ENCODE data around the gene TP53I11.

The TP53I11 gene

DNA sequence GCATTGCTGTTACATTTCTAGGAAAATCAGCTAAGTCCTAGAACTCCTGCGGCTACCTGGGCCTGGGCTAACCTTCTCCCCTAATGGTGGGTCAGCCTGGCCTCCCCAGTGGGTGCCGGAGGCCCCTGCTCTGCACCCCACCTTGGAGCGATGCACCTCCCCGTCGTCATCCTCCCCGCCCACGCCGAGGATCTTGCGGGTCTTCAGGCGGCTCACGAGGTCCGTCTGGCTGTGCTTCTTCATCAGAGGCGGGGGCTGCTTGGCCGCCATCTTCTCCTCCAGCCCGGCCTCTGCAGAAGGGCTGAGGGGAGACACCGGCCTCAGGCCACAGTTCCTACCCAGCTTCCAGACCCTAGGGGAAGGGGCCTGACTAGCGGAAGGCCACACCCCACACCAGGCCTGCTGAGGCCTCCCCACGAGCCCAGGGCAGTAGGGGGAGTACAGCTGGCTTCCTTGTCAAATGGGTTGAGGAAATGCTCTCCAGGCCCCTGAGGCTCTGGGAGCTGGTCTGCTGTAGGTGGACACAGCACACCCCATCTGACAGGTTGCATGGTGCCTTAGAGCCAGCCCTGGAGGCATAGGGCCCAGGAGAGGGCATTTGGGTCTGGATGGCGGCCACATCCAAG is 12.5 kb downstream of the TP53I11 start:
- no peak for DNase-seq

DNA sequence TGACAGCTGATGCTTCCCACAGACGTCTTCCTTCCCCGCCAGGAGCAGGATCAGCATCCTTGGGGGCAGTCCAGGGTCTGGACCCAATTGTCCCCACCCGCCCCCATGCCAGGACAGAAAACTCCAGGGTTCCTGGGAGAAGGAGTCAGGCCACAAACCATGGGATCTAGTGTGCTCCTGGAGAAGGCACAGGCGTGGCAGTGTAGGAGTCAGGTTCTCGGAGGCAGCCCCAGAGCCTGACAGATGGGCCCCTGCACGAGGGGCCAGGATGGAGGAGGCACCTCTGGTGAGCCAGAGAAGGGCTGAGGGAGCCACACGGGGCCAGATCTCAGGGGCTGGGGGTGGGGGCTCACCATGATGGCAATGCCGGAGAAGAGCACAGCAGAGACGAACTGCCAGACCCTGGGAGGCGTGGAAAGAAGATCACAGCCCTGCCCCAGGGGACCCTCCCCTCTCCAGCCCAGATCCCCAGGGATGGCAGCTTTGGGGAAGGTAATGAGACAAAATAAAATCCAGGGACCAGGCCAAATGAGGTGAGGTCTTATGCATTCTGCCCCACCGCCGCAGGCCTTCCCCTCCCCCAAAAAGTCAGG is 13.6 kb downstream of the TP53I11 start:
- no peak for DNase-seq

DNA sequence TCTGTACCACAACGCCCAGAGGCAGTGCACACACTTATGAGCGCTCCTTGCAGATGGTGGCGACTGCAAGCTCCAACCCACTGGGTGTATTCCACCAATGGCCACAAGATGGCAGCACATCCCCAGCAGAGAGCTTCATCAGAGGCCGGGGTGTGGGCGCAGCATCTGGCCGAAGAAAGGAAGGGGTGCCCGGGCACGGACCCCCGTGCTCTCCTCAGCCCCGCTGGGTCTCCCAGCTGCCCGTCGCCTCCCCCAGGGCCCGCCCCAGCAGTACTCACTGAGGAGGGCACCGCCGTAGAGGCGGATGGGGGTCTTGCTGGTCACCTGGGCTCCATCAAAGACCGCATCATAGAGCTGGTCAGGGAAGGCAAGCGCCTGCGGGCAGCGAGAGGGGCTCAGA is 14.2 kb downstream of the TP53I11 start:
- DNase-seq = peak; percentile 79

DNA sequence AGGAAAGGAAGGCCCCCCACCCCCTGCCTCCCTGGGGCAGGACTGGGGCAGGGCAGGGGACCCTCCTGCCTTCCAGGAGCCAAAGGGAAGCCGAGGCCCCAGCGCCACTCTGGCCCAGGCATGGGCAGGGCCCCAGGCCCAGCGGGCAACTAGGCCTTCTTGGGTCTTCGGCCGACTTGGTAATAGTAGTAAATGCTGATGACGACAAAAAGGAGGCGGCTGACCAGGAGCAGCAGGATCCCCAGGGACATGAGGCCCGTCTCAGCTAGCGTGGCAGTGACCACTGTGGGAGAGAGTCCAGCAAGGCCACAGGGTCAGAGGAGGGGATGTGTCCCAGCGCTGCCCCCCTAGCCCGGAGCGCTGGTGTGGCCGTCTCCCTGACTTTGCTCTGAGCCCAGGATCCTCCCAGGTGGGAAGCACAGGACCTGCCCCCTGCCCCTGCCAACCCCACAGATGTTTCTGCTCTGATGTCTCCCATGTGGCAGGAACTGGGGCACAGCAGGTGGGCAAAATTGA is 15.9 kb downstream of the TP53I11 start:
- no peak for DNase-seq

DNA sequence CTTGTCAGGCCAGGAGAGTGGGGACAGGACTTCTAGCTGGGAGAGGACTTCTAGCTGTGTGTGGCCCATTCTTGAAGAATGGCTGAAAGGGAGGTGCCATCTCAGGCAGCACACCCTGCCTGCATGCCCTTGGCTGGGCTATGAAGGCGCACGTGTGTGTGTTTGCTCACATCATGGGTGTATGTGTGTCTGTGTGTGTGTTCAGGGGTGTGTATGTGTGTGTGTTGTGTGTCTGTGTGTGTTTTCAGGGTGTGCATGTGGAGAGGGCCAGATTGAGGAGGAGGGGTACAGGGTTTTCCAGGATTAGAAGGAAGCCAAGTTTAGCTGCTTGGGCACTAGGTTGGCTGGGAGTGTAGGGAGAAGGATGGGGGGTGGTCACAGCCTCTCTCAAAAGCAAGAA is 16.6 kb downstream of the TP53I11 start:
- DNase-seq = no peak

DNA sequence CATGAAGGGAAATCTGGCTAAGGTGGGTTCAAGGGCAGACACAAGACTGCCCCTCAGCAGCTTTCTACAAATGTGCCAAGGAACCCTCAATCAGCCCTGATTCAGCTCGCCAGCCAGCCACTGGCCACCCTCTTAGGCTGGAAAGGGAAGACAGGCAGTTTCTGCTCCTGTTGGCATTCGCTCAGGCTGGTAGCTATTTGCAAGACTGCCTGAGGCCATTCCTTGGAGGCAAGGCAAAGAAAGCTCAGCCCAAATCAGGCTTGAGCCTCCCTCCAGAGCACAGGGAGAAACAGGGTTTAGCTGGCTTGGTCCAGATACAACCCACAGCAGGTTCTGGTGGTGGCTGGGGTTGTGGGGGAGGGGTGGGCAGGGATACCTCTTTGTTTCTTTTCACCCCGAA is 19.2 kb downstream of the TP53I11 start:
- DNase-seq = no peak

DNA sequence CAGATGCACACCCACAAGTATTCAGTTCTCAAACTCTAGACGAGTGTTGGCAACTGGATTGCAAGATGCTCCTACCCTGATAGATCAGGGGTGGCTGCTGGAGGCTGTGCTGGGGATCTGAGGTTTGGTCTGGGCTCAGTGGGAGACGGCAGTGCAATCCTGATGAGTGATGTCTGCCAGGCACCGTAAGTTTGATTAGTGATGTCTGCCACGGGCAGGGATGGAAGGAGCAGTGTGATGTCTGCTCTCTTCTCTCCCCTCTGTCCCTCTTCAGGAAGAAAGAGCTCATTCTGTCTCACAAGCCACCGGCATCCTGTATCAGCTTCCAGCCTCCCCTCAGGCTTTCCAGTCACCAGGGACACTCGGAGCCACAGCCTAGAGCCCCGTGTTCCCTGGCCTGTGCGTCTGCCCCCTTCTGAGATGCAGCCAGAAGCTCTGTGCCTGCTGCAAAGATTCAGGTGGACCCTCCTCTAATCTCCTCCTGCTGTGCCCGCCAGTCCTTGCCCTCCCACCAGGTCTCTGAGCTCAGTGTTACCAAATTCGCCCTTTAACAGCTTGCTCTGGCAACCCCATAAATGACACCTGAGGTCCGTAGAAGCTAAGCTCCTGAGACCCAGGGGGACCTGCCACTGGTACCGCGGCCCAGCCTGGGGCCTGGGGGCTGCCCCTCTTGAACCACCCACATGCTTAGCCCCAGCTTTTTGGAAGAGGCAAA is 19.9 kb downstream of the TP53I11 start:
- no peak for DNase-seq

DNA sequence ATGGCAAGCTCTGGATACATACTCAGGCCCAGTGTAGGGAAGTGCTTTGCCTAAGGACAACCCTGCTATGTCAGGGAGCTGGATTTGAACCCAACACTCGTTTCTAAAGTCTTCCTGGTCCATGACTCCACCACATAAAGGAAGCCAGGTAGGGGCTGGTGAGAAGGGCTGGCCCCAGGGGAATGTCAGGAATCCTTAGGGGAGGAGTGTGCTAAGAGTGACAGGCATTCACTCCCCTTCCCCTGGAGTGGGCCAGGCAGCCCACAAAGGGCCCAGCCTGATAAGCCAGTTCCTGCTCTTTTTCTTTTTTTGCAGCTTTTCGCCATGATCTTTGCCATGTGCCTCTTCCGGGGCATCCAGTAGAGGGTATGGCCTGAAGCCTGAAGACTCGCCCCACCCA is 21.9 kb downstream of the TP53I11 start:
- DNase-seq = no peak

DNA sequence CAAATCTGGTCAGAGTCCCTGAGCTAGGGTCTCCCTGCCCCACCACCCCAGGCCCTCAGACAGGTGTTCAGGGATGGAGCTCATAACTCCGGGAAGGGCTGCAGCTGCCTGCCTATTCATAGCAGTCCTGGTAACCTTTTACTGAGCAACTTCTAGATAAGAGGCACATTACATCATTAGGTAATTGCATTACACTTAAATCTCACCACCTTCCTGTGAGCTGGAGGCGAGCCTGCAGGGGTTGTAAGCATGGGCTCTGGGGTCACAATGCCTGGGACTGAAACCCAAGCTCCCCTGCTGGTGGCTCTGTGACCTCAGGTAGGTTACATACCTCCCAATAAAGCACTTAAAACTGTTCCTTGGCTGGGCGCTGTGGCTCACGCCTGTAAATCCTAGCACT is 22.5 kb downstream of the TP53I11 start:
- DNase-seq = no peak

DNA sequence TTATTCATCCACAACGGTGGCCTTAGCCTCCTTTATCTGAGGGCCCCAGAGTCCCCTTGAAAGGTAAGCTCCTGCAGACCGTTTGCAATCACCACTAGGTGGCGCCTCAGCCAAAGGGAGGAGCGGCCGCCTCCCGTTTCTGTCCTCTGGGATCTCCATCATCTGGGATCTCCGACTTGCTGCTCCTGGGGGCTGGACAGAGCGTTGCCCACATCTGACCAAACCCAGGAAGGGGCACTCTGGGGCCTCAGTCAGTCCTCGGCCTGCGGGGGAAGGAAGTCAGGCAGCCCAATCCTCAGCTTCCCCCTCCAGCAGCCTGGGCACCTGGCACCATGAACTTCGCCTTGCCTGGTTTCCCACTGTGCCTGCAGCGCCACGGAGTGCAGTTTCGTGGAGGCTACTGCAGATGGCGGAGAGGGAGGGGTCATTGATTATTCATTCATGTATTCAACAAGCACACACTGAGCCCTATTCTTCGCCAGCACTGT is 23.5 kb downstream of the TP53I11 start:
- DNase-seq = peak; percentile 82

DNA sequence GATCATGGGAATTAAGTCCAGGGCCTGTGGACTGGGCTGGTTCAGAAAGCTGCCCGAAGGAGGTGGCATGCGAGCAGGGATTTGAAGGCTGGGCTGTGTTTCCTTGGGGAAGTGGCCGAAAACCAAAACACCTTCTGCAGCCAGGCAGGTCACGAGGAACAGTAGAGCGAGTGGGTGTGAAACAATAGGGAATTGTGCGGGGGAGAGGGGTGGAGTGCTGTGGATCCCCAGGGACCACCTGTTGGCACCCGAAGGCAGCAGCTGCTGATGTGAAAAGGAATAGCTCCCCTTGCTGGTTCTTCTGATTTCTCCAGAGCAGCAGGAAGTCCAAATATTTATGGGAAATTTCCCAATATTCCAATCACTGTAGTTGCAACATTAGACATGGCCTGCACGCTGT is 24.6 kb downstream of the TP53I11 start:
- no peak for DNase-seq

DNA sequence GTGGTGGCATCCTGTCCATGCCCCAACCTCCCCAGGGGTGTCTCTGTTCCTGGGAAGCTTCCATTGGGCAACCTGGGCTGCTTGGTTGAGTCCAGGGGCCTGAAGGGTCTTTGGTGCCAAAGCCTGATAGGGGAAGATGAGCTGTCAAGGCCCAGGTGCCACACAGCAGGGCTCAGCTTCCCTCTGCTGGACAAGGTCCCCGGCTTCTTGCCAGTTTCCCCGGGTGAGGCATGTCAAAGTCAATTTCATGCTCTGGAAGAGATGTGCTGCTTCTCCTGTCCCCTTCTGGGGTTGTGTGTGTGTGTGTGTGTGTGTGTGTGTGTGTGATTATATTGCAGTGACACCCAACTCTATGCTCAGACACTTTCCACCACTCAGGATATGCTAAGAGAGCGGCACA is 26.9 kb downstream of the TP53I11 start:
- no peak for DNase-seq

DNA sequence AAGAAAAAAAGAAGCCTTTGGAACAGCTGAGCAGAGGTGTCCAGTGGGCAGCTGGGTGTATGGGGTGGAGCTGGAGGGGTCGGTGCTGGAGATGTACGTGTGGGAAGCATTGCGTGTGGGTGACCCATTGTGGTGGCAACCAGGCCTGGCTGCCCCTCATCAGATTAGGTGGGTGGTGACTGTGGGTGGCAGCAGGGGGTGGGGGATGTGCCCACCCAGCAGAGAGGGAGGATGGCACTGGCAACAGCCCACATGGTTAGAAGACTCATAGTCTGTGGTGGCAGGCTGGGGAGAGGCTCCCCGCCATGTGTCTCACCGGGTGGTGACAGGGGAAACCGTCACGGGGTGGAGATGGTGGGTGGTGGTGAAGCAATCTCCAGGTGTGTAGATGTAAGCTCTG is 27.6 kb downstream of the TP53I11 start:
- no peak for DNase-seq

DNA sequence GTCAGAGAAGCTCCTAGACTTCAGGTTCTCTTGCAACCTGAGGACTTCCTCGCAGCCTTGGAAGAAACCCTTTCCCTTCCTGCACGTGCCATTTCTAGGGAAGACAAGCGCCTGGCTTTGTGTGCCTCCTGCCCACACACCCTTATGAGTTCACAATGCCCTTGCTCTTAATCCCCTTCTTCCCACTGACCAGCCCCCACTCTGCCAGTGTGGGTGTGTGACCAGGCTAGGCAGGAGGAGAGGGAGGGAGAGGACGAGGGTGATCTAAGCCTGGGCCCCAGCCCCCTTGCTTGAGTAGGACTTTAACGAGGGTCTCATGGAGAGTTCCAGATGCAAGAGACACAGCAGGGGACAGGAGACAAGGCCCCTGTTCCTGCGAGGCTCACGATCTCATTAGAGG is 30.2 kb downstream of the TP53I11 start:
- DNase-seq = no peak

DNA sequence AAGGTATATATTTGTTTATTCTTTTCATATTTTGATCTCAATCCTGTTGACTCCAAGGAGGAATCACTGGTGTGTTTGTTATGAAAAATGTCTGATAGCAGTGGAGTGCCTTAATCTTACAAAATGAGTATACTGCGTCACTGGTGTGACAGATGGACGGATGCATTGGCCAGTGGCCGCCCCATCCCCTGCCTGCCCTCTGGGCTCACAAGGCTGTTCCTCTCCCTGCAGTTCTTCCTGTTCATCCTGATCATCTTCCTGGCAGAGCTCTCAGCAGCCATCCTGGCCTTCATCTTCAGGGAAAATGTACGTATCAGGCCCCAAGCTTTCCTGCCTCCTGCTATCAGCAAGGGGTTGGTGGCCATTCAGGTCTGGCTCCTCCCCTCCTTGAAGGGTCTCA is 32.9 kb downstream of the TP53I11 start:
- no peak for DNase-seq

DNA sequence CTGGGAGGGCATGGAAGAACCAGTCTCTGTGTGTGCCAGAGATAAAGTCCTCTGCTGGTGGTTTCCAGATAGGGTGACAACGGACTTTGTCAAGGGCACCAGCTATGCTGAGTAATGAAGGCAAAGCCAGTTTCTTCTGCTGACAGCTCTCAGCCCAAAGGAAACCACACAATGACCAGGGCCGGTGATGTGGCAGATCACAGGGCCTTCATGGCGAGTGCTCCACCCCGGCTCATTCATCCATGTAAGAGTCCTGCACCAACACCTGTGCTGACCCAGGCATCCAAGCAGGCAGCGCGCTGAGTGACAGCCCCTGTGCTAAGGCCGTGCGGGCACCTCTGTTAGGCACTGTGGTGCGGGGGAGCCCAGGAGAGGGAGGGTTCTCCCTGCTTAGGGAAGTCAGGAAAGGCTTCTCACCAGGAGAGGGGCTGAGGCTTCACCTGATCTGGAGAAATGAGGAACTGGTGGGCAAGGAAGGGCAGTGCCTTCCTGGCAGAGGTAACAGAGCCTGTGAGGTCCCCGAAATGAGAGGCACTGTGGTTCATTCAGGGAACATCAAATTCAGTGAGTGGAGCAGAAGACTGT is 33.8 kb downstream of the TP53I11 start:
- DNase-seq = no peak

DNA sequence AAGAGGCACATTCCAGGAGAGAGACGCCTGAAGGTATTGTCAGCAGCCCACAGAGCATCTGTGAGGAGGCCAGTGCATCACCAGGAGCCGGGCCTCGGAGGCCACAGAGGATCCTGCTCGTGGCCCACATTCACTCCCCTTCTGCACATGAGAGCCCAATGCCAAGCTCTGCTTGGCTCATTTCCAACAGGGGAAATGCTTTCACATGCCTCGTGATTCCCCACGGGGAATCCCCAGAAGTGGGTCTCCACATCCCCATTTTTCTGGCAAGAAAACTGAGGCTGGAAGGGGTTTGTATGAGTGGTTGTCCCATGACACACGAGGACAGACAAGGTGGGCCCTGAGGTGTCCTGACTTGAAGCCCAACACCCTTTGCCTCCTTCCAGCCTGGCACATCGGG is 34.4 kb downstream of the TP53I11 start:
- DNase-seq = no peak

DNA sequence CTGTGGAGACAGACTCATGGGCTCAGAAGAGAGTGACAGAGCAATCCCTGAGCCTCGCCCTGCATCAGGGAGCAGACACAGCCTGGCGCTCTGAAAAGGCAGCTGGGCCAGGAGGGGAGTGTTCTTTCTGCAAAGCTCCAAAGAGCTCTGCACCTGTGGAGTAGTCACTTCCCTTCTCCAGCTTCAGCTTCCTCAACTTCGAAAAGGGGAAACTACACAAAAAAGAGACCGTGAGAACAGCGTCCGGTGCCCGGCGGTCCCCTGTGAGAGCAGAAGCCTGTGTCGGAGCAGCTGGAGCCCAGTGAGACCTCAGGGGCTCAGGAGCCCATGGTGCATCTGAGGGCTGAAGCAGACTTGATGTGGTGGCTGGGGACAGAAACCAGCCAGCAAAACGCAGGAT is 35.1 kb downstream of the TP53I11 start:
- no peak for DNase-seq

DNA sequence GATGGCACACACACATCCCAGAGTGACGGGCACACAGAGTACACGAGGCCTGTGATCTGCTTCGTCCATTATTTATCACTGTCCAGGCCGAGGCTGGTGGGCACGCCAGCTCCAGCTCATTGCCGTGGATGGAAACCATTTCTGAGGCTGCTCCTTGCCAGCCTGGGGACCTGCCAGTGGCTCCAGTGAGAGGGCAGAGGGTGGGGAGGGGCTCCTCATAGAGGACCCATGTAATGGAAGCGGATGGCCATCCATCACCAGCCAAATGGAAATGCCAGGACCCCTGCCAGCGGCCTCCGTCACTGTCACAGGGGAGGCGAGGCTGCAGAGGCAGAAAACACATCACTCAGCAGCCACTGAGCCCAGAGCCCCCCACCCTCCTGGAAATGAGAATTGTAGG is 35.7 kb downstream of the TP53I11 start:
- DNase-seq = no peak

DNA sequence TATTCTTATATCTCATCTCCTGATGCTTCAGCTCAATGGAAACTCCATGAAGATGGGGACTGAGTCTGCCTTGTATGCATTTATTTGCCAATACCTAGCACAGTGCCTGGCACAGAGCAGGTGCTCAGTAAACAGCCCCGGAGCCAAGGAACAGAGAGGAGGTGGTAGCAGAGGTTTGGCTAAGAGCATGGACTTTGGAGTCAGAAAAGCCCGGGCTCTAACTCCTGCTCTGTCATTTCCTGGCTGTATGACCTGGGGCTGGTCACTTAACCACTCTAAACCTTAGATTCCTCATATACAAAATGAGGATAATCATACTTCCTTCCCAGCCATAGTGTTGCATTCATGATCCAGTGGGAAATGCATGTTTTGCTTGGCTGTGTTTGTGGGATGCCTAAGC is 36.6 kb downstream of the TP53I11 start:
- no peak for DNase-seq

DNA sequence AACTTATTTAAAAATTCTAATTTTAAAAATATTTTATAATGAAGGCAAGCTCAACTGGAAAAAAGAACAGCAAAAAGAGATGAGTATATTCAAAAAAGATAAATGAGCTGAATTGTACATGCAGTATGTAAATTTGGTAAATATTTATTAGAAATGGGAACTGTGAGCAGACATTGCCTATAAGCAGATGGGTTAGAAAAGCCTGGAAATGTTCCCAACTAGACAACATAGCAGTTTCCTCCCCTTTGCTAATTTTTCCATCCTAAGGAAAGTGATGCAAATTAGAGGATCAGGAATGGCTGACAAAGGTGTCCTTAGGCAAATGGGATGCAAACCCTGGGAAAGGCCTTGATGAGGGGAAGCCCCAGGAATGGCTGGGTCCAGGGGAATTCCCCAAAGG is 37.2 kb downstream of the TP53I11 start:
- DNase-seq = no peak

DNA sequence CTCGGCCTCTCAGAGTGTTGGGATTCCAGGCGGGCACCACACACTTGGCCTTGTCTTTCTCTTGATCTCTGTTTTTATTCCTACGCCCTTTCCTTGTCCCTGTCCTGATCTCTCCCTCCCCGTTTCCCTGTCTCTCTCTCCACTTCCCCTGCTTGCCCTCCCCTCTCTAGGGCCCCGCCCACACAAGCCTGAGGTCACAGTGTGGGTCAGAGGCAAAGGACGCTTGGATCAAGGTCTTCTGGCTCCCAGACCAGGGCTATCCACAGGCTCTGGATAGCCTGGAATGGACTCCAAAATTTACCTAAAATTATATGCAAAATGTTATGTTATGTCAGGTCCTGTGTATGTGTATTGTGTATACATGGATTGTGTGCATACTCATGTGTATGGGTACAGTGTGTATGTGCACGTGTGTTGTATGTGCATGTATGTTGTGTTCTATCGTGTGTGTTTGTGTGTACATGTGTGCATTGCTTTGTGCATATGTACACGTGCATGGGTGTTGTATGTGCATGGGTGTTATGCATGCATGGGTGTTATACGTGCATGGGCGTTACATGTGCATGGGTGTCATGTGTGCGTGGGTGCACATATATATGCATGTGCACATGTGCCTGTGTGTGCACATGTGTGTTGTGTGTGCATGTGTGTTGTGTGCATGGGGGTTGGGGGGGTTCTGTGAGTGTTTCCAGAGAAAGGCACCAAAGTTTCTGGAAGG is 38.3 kb downstream of the TP53I11 start:
- DNase-seq = no peak

All from NCI-H1092 (cell line).